ENCODE results near the gene SLC23A1. TPM values are rescaled to one million over a fixed set of nuclear protein-coding genes. Genes with fewer than 3 reads are reported as not detected.
A peak's percentile ranks its signal among the peaks of the same experiment; 100 is the strongest.

Gene SLC23A1
- total RNA-seq, 1 donor from 2014 or later, result not detected

DNA sequence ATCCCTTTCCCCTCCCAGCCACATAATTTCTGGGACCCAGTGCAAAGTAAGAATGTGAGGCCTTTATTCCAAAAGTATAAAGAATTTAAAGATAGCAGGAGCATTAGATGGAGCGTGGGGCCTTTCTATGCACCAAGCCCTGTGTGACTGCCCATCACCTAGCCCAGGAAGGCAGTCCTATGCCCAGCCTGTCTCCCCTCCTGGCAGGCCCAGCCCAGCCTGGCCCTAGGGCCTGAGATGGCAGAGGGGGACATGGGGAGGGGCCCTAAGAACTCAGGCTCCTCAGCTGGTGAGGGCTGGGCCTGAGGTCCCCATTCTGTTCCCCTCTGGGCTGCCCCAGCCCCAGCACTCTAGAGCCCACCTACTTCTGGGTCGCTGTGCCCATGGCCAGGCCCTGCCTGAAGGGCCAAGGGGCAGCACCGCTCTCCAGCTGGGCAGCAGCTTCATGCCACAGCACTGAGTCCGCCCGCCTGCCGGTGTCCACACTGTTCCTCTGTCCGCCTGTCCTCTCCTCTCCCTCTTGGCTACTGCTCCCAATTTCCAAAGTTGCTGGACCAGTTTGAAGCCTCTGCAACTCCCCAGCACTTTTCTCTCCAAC, 995 bp upstream of the SLC23A1 start:
- TF ChIP-seq, protein P1, sequence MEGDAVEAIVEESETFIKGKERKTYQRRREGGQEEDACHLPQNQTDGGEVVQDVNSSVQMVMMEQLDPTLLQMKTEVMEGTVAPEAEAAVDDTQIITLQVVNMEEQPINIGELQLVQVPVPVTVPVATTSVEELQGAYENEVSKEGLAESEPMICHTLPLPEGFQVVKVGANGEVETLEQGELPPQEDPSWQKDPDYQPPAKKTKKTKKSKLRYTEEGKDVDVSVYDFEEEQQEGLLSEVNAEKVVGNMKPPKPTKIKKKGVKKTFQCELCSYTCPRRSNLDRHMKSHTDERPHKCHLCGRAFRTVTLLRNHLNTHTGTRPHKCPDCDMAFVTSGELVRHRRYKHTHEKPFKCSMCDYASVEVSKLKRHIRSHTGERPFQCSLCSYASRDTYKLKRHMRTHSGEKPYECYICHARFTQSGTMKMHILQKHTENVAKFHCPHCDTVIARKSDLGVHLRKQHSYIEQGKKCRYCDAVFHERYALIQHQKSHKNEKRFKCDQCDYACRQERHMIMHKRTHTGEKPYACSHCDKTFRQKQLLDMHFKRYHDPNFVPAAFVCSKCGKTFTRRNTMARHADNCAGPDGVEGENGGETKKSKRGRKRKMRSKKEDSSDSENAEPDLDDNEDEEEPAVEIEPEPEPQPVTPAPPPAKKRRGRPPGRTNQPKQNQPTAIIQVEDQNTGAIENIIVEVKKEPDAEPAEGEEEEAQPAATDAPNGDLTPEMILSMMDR (conservative IDR thresholded peaks at IDR 0.05), result no peak
- H3K4me3 Mint-ChIP-seq, result no peak overlapping the region
- H3K4me1 Mint-ChIP-seq, result no peaks in the 10 kb centered on the region
- no peaks in the 10 kb centered on the region for H3K27me3 Mint-ChIP-seq (ENCODE audit: low read depth)
- no peaks in the 10 kb centered on the region for H3K36me3 Mint-ChIP-seq (ENCODE audit: low read depth)
- DNase-seq (ENCODE audit: low read depth, low spot score), result no peak
- H3K9me3 Mint-ChIP-seq, result no peaks in the 10 kb centered on the region
- H3K27ac Mint-ChIP-seq (ENCODE audit: unreplicated experiment), result no peak overlapping the region

DNA sequence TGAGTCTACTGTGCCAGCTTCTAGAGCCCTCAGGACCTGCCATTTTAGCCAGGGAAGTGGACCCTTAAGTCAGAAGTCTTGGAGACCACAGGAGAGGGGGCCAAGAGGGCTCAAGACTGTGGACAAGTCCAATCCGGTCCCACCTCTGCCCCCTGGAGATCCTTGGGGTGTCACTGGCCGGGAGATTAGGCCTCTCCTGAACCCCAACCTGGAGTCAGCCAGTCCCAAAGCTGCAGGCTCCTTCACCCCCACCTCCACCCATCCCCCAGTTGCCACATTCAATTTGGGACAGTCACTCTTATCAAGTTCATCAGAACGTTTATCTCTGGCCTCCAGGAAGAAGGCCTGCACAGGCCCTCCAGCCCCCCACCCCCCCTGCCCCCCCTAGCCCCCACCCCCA, 290 bp downstream of the SLC23A1 start:
- Mint-ChIP-seq H3K36me3 (ENCODE audit: low read depth) (no peaks in the 10 kb centered on the region), H3K4me3 (no peak overlapping the region), H3K9me3 (no peaks in the 10 kb centered on the region), H3K27ac (ENCODE audit: unreplicated experiment) (no peak overlapping the region), H3K4me1 (no peaks in the 10 kb centered on the region), H3K27me3 (ENCODE audit: low read depth) (no peaks in the 10 kb centered on the region)
- DNase-seq (ENCODE audit: low read depth, low spot score), result no peak
- TF ChIP-seq, protein P1 (conservative IDR thresholded peaks at IDR 0.05), result no peak

DNA sequence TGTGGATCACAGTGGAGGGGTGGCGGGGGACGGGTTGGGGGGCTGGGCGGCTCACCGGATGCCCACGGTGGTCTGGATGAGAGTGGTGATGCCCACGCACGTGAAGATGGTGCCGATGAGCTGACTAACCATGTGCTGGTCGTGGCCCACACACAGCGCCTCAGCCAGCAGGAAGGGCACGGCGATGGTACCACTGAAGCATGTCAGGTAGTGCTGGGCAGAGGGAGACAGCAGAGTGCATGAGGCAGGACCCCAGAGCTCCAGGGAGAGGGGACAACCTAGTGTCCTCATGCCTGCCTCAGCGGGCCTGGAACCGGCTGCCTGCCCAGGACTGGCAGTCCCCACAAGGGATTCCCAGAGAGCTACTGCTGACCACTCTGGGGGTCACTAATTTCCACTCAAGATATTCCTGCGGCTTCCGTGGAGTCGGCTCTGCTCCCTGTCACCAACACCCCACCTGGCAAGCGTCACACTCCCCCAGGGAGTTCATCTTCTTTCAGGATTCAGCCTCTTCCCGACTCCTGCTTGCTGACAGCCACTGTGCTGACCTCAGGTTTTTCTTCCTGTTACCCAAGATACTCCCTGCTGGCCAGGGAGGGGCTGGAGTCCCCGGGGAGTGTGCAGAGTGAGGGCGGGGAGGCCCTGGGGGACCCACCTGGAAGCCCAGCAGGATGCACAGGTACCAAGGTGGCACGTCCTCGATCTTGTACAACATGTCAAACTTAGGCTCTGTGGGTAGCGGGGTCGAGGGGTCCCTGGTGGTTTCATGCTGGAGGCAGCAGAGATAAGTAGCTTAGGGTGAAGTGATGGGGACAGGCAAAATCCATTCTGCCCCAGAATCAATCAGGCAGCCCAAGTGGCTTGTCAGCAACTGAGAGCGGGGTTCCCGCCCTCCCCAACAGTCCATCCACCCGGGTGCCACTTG, 998 bp downstream of the SLC23A1 start:
- Mint-ChIP-seq H3K36me3 (ENCODE audit: low read depth) (peaks cover 1% of the 10 kb centered on the region), H3K9me3 (no peaks in the 10 kb centered on the region), H3K4me1 (no peaks in the 10 kb centered on the region), H3K27ac (ENCODE audit: unreplicated experiment) (no peak overlapping the region), H3K4me3 (no peak overlapping the region), H3K27me3 (ENCODE audit: low read depth) (no peaks in the 10 kb centered on the region)
- no peak for DNase-seq (ENCODE audit: low read depth, low spot score)
- TF ChIP-seq, protein P1 (conservative IDR thresholded peaks at IDR 0.05), result no peak

DNA sequence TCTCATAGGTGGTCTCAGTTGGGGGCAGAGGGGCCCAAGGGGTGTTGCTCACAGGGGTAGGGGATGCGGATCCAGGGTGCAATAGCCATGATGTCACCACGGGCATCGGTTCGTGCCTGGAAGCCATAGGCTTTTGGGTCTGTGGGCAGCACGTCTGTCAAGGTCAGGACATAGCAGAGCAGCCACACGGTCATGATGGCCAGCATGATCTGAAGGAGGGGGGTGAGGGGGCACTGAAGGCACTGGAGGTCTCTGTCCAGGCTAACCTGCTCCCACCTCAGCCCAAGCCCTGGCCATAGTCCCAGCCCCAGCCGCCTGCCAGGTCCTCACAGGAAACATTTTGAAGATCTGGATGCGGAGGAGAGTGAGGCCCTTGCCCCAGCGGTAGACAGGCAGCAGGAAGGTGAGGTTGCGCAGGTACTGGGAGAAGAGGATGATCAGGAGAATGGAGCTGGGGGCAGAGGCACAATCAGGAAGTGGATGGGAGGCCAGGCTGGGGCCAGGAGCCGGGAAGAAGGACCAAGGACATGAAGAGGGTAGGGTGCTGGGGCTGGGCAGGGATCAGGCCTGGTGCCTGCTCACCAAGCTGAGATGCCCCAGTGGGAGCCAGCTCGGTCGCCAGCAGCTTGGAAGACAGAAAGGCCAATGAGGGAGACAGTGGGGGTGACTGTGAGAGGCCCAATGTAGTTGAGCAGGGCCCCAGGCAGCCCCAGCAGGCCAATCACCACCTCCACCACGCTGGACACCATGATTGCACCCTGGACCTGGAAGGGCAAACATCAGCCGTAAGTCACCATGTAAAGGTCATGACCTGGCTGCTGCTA, 3.3 kb downstream of the SLC23A1 start:
- H3K27ac Mint-ChIP-seq (ENCODE audit: unreplicated experiment), result peak overlapping the region; percentile 35
- no peak for DNase-seq (ENCODE audit: low read depth, low spot score)
- no peak overlapping the region for H3K4me3 Mint-ChIP-seq
- no peaks in the 10 kb centered on the region for H3K9me3 Mint-ChIP-seq
- TF ChIP-seq, protein P1 (conservative IDR thresholded peaks at IDR 0.05), result no peak
- no peaks in the 10 kb centered on the region for H3K27me3 Mint-ChIP-seq (ENCODE audit: low read depth)
- no peaks in the 10 kb centered on the region for H3K4me1 Mint-ChIP-seq
- H3K36me3 Mint-ChIP-seq (ENCODE audit: low read depth), result peaks cover 2% of the 10 kb centered on the region

DNA sequence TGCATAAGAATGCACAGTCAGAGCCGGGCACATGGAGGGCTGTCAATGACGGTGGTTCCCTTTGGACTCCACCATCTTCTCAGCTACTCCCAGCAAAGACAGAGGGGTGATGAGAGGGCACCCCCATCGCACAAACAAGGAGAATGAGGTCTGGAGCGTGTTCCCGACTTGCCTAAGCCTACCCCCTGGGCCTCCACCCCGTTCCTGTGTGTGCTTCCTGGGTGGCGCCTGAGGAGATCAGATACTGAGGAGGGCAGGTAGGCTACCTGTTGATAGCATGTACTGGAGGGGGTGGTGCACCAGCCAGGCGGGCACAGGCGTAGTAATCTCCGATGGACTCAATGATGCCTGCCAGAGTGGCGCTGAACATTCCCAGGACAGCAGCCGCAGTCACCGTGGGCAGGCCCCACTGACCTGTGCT, 4.1 kb downstream of the SLC23A1 start:
- no peak for DNase-seq (ENCODE audit: low read depth, low spot score)
- Mint-ChIP-seq H3K4me1 (no peaks in the 10 kb centered on the region), H3K27ac (ENCODE audit: unreplicated experiment) (no peak overlapping the region), H3K9me3 (no peaks in the 10 kb centered on the region), H3K36me3 (ENCODE audit: low read depth) (peaks cover 2% of the 10 kb centered on the region), H3K4me3 (no peak overlapping the region), H3K27me3 (ENCODE audit: low read depth) (no peaks in the 10 kb centered on the region)
- TF ChIP-seq, protein P1 (conservative IDR thresholded peaks at IDR 0.05), result no peak

All from neural crest cell (in vitro differentiated cells).